GM12878 (cell line): Measurements from ENCODE around the gene NLGN1. TPM values are rescaled to one million over a fixed set of nuclear protein-coding genes. Genes with fewer than 3 reads are reported as not detected.

ENCODE experiments used
- ATAC-seq: fragments of 200-7000 bp; cut with Tn5 transposase; 3 replicates; pipeline ENCODE4 v1.9.1; 2020; ENCODE audit warnings: mild to moderate bottlenecking, moderate library complexity
- BruUV-seq: library from RNA; stranded (reverse); fragments of 400-500 nt; replicated peaks from 2 replicates; lab custom pipeline; 2021; lab: Mats Ljungman, UMichigan
- CTCF ChIA-PET: fragments of 300-600 bp; sonication (Branson Sonifier 250); formaldehyde crosslinking; extraction: SDS; loops from one replicate; lab custom pipeline; 2021; ENCODE audit warnings: inconsistent platforms; lab: Yijun Ruan, JAX
- POLR2A ChIA-PET: fragments of 350-600 bp; formaldehyde crosslinking; extraction: SDS; loops from one replicate; lab custom pipeline; 2021; ENCODE audit warnings: inconsistent platforms; lab: Charles Lee
- RAD21 ChIA-PET: fragments of 300-600 bp; sonication (Branson Sonifier 250); formaldehyde crosslinking; loops from one replicate; lab custom pipeline; 2023; ENCODE audit warnings: antibody characterized with exemption; ENCODE audit not compliant: unreplicated experiment; lab: Charles Lee
- SMC1A ChIA-PET: fragments of 300-600 bp; sonication (Branson Sonifier 250); formaldehyde crosslinking; loops from one replicate; lab custom pipeline; 2023; ENCODE audit not compliant: unreplicated experiment, uncharacterized antibody; lab: Charles Lee
- DNase-seq: peaks from one replicate; pipeline ENCODE4 v3.0.0-alpha.2; 2011; ENCODE audit warnings: low read depth, low spot score
- FAIRE-seq: peaks from 3 replicates; lab custom pipeline; 2011; peaks lifted over from hg19 to GRCh38; lab: Jason Lieb, UNC
- H2AFZ ChIP-seq: 2 replicates; pipeline ENCODE4 v1.6.0; 2011; ENCODE audit warnings: low read depth, low read length, control low read depth; ENCODE audit not compliant: control insufficient read depth
- H3K27ac ChIP-seq: 2 replicates; pipeline ENCODE4 v1.5.1; 2011; ENCODE audit warnings: control low read depth; ENCODE audit not compliant: control insufficient read depth, insufficient read depth
- H3K27me3 ChIP-seq, 2 experiments: replicated peaks in 1 of 2; 2 replicates each; pipeline versions ENCODE4 v1.6.0 to v1.6.1; 2011; ENCODE audit warnings: low read length in 1 of 2; ENCODE audit not compliant: control insufficient read depth in 2 of 2, insufficient read depth in 2 of 2
- H3K36me3 ChIP-seq, 2 experiments: 2 replicates each; pipeline ENCODE4 v1.5.1; 2011; ENCODE audit warnings: low read length in 1 of 2; ENCODE audit not compliant: control insufficient read depth in 2 of 2, insufficient read depth in 2 of 2
- H3K4me1 ChIP-seq: 2 replicates; pipeline ENCODE4 v1.6.1; 2011; ENCODE audit warnings: mild to moderate bottlenecking, low read length, moderate library complexity, mixed read lengths; ENCODE audit not compliant: control insufficient read depth, insufficient read depth
- H3K4me2 ChIP-seq: 2 replicates; pipeline ENCODE4 v1.6.0; 2011; ENCODE audit warnings: control low read depth; ENCODE audit not compliant: control insufficient read depth, insufficient read depth
- H3K4me3 ChIP-seq: fragments of 200-600 bp; sonication (generic); 2 replicates; pipeline ENCODE4 v1.5.1; 2016
- H3K79me2 ChIP-seq: 2 replicates; pipeline ENCODE4 v1.6.0; 2011; ENCODE audit warnings: low read length; ENCODE audit not compliant: control insufficient read depth, insufficient read depth
- H3K9ac ChIP-seq: 2 replicates; pipeline ENCODE4 v1.8.0; 2011; ENCODE audit warnings: low read length, control low read depth, mixed read lengths; ENCODE audit not compliant: control insufficient read depth, insufficient read depth
- H3K9me3 ChIP-seq: replicated peaks from 3 replicates; pipeline ENCODE4 v1.5.1; 2011; ENCODE audit warnings: mild to moderate bottlenecking, low read length; ENCODE audit not compliant: control insufficient read depth, insufficient read depth
- H4K20me1 ChIP-seq: 2 replicates; pipeline ENCODE4 v1.6.0; 2011; ENCODE audit not compliant: control insufficient read depth, insufficient read depth
- EED ChIP-seq: sonication (generic); IDR thresholded peaks from 2 replicates; pipeline ENCODE4 v1.6.1; 2016; ENCODE audit warnings: antibody characterized with exemption, low read depth
- FOXM1 ChIP-seq: IDR thresholded peaks from 2 replicates; pipeline ENCODE4 v1.6.1; 2012; ENCODE audit warnings: low read depth, mild to moderate bottlenecking, inconsistent platforms, low read length, moderate library complexity
- HCFC1 ChIP-seq: fragments of 150-350 bp; IDR thresholded peaks from 2 replicates; pipeline ENCODE4 v1.6.1; 2014; ENCODE audit warnings: low read length
- HDAC6 ChIP-seq: fragments of 200-600 bp; sonication (generic); IDR thresholded peaks from one replicate; pipeline ENCODE4 v1.8.0; 2017; ENCODE audit warnings: antibody characterized with exemption; ENCODE audit not compliant: unreplicated experiment
- MEF2A ChIP-seq: IDR thresholded peaks from 2 replicates; pipeline ENCODE4 v1.6.1; 2011; ENCODE audit warnings: low read depth, mild to moderate bottlenecking, low read length, moderate library complexity; ENCODE audit not compliant: insufficient read depth
- MEF2B ChIP-seq: fragments of 450-650 bp; IDR thresholded peaks from 2 replicates; pipeline ENCODE4 v1.6.1; 2018; ENCODE audit warnings: mild to moderate bottlenecking, moderate library complexity; ENCODE audit not compliant: partially characterized antibody, poor library complexity, severe bottlenecking
- NBN ChIP-seq: fragments of 450-650 bp; IDR thresholded peaks from 2 replicates; pipeline ENCODE4 v1.6.1; 2016
- NFIC ChIP-seq: IDR thresholded peaks from 2 replicates; pipeline ENCODE4 v1.6.1; 2012; ENCODE audit warnings: low read depth, mild to moderate bottlenecking, inconsistent platforms, low read length, moderate library complexity
- RAD51 ChIP-seq: fragments of 450-650 bp; IDR thresholded peaks from 2 replicates; pipeline ENCODE4 v1.6.1; 2016; ENCODE audit warnings: moderate library complexity, mild to moderate bottlenecking, inconsistent platforms
- RBBP5 ChIP-seq: fragments of 200-600 bp; sonication (generic); conservative IDR thresholded peaks from 2 replicates; pipeline ENCODE4 v1.6.1; 2016
- SMARCA5 ChIP-seq: fragments of 450-650 bp; IDR thresholded peaks from 2 replicates; pipeline ENCODE4 v1.6.1; 2017; ENCODE audit warnings: mild to moderate bottlenecking
- SREBF2 ChIP-seq: IDR thresholded peaks from 2 replicates; pipeline ENCODE4 v1.6.1; 2012; ENCODE audit warnings: mild to moderate bottlenecking, low read length
- WGBS: methylation state at CpG from one replicate; pipeline ENCODE4 v1.1.6; 2016; ENCODE audit warnings: low lambda C conversion rate; ENCODE audit not compliant: insufficient replicate concordance, insufficient coverage; ENCODE audit errors: missing lambda C conversion rate; 5-methylcytosine and 5-hydroxymethylcytosine counted together
- in situ Hi-C: fragments of 300-500 bp; cut with MboI; formaldehyde crosslinking; loops from 9 replicates; pipeline ENCODE4 v1.14.3; 2018; ENCODE audit warnings: mixed read lengths
- intact Hi-C: fragments of 100-400 bp; cut with micrococcal nuclease; formaldehyde crosslinking; loops from one replicate; pipeline ENCODE4 v1.14.2; 2022; ENCODE audit not compliant: unreplicated experiment
- polyA plus RNA-seq, 11 experiments: library from polyadenylated mRNA; depleted of rRNA in 4 of 11; unstranded in 6 of 11; stranded (reverse) in 5 of 11; fragments of >200 nt; fragmentation: Nextera tagmentation in 4 of 11; fragmentation: Illumina TruSeq in 1 of 11; extraction: Ambion mirVana in 4 of 11; extraction: Trizol in 1 of 11; gene quantifications; 1 replicate in 1 of 11; 2 replicates in 10 of 11; pipeline versions ENCODE4 v1.2.1 to v1.2.3, GENCODE V29; 2011 to 2016; ENCODE audit warnings: inconsistent platforms in 2 of 11, missing spikeins in 2 of 11, low read depth in 1 of 11
- total RNA-seq, 4 experiments: library from RNA; depleted of rRNA in 3 of 4; stranded (reverse); fragments of >200 nt in 3 of 4; fragmentation: Illumina TruSeq in 1 of 4; extraction: Trizol in 1 of 4; gene quantifications; 2 replicates each; pipeline versions ENCODE4 v1.2.1 to v1.2.3, GENCODE V29; 2013 to 2021
- TF ChIP-seq, protein P1 (sequence below): fragments of 450-650 bp; IDR thresholded peaks from 2 replicates; pipeline ENCODE4 v1.6.1; 2018; ENCODE audit warnings: borderline replicate concordance, mild to moderate bottlenecking; ENCODE audit not compliant: partially characterized antibody
- TF ChIP-seq, protein P2 (sequence below): fragments of 450-650 bp; IDR thresholded peaks from 2 replicates; pipeline ENCODE4 v1.6.1; 2016; ENCODE audit warnings: mild to moderate bottlenecking

NLGN1 gene
- total and polyA plus RNA-seq, 10 of the 15 experiments (the other 5 are each of a cell fraction or from before 2014, with no cell fraction given), result not detected

GRCh38 chr3:174318181-174318580 lies 920.6 kb downstream of the NLGN1 start (continued):
- TF ChIP-seq, protein P1, sequence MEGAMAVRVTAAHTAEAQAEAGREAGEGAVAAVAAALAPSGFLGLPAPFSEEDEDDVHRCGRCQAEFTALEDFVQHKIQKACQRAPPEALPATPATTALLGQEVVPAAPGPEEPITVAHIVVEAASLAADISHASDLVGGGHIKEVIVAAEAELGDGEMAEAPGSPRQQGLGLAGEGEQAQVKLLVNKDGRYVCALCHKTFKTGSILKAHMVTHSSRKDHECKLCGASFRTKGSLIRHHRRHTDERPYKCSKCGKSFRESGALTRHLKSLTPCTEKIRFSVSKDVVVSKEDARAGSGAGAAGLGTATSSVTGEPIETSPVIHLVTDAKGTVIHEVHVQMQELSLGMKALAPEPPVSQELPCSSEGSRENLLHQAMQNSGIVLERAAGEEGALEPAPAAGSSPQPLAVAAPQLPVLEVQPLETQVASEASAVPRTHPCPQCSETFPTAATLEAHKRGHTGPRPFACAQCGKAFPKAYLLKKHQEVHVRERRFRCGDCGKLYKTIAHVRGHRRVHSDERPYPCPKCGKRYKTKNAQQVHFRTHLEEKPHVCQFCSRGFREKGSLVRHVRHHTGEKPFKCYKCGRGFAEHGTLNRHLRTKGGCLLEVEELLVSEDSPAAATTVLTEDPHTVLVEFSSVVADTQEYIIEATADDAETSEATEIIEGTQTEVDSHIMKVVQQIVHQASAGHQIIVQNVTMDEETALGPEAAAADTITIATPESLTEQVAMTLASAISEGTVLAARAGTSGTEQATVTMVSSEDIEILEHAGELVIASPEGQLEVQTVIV, result no peak
- TF ChIP-seq HCFC1, result no peak

- no TSS peak for BruUV-seq
These were observed 924.0 kb downstream of the NLGN1 start for GRCh38 chr3:174321548-174321947.

More at GRCh38 chr3:174321548-174321947, 924.0 kb downstream of the NLGN1 start:
- ChIA-PET CTCF (interaction anchor here (0.7 kb wide), 1 partner anchor 47 kb away, joined by 4 read pairs; no protein-coding TSS in a partner anchor), RAD21 (no interaction called here), POLR2A (no interaction called here), SMC1A (no interaction called here)
- Histone ChIP-seq H3K27ac (no peak overlapping the region), H3K9ac (no peak overlapping the region), H3K4me2 (no peak overlapping the region), H3K79me2 (no peaks in the 10 kb centered on the region), H3K27me3 (no peaks in the 10 kb centered on the region), H3K4me3 (no peak overlapping the region), H3K9me3 (no peaks in the 10 kb centered on the region), H3K4me1 (no peaks in the 10 kb centered on the region), H3K36me3 (no peaks in the 10 kb centered on the region), H2AFZ (no peak overlapping the region), H4K20me1 (no peaks in the 10 kb centered on the region)
- TF ChIP-seq NBN, result no peak
- no peak for TF ChIP-seq SMARCA5
- TF ChIP-seq FOXM1, result no peak
- no peak for TF ChIP-seq HDAC6
- TF ChIP-seq NFIC, result no peak
- no peak for TF ChIP-seq MEF2A
- no peak for TF ChIP-seq EED
- no peak for TF ChIP-seq RAD51
- TF ChIP-seq RBBP5, result no peak
- TF ChIP-seq MEF2B, result no peak
- TF ChIP-seq, protein P2, sequence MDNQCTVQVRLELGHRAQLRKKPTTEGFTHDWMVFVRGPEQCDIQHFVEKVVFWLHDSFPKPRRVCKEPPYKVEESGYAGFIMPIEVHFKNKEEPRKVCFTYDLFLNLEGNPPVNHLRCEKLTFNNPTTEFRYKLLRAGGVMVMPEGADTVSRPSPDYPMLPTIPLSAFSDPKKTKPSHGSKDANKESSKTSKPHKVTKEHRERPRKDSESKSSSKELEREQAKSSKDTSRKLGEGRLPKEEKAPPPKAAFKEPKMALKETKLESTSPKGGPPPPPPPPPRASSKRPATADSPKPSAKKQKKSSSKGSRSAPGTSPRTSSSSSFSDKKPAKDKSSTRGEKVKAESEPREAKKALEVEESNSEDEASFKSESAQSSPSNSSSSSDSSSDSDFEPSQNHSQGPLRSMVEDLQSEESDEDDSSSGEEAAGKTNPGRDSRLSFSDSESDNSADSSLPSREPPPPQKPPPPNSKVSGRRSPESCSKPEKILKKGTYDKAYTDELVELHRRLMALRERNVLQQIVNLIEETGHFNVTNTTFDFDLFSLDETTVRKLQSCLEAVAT, result no peak
- TF ChIP-seq SREBF2, result no peak
- ATAC-seq (no peak), FAIRE-seq (no peak), DNase-seq (no peak)
- in situ Hi-C loops (no loop called here), intact Hi-C loops (no loop called here)
- 0% methylated on average over 1 of the region's 1 CpG for WGBS
